Astrocyte of the hippocampus (primary cell): ENCODE results near the gene SLC37A2.
A peak's percentile ranks its signal among the peaks of the same experiment; 100 is the strongest.

ENCODE experiments used
- DNase-seq: peaks from one replicate; pipeline ENCODE4 v3.0.0; 2011; ENCODE audit warnings: low read depth, low spot score

SLC37A2 gene

DNA sequence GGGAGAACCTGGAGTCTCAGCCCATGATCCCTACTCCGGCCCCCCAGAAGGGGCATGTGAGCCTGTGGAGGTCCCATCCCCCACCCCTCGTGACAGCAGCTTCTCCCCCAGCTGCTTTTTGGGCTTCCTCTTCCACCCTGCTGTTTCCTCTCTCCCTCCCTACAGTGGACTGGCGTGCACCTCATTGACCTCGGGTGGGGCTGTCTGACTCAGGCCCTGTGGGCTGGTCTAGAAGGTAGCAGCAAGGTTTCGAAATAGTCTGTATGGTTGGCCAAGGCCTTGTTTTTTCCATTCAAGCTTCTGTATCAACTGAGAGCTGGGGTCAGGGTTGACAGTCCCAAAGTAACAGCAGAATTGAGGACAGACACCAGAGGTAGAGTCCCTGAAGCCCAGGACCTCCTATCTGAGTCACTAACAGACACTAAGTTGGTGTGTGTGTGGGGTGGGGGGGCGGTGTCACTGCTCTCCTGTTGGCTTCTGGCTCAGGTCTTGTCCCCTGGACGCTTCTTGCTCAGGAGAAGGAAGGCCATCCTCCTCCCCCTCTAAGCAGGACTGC is 7.7 kb downstream of the SLC37A2 start:
- no peak for DNase-seq

DNA sequence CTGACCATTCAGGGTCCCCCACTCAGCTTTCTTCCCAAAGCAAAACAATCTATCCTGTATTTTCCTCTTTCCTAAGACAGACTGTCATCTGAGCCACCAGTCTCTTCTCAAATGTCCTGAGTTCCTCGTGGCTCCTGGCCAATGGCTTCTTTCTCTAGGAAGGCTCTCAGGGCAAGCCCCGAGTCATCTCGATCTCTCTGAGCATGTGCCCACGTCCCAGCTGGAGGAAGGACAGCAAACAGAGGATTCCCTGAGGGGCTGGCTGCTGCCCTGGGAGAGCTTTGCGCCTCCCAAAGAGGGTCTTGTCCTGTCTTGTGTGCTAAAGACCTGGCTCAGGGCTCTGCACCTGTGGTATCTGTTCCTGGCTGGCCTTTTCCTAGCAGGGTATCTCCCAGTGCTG is 8.3 kb downstream of the SLC37A2 start:
- DNase-seq: no peak

GRCh38 chr11:125071846-125072217 is 8.7 kb downstream of the SLC37A2 start:
- no peak for DNase-seq

- no peak for DNase-seq
Observed at GRCh38 chr11:125072218-125072960, 9.3 kb downstream of the SLC37A2 start.

DNA sequence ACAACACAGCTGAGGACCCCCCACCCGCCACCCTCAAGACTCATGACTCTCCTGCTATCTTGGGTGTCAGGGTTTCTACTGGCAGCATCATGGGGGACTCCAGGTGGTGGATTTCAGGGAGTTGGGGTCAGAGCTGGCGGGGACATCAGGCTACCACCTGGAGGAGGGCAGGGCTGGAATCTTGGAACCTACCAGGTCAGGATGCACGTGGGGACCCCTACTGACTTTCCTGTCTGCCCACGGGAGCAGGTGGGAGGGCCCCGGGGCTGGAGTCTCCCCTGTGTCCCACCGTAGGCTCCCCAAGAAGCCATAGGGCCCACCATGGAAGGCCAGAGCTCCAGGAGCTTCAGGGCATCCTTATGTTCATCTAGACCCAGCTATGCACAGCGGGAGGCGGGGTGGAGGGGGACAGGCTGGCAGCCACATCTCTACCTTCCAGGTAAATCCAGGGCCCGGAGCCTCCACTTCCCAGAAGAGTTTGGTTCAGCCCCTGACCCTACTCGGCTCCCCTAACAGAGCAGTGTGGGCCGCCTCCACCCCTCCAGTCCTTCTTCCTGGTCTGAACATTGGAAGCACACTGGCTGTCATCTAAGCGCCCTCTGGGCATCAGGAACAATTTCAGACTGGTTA is 10.0 kb downstream of the SLC37A2 start:
- no peak for DNase-seq

DNA sequence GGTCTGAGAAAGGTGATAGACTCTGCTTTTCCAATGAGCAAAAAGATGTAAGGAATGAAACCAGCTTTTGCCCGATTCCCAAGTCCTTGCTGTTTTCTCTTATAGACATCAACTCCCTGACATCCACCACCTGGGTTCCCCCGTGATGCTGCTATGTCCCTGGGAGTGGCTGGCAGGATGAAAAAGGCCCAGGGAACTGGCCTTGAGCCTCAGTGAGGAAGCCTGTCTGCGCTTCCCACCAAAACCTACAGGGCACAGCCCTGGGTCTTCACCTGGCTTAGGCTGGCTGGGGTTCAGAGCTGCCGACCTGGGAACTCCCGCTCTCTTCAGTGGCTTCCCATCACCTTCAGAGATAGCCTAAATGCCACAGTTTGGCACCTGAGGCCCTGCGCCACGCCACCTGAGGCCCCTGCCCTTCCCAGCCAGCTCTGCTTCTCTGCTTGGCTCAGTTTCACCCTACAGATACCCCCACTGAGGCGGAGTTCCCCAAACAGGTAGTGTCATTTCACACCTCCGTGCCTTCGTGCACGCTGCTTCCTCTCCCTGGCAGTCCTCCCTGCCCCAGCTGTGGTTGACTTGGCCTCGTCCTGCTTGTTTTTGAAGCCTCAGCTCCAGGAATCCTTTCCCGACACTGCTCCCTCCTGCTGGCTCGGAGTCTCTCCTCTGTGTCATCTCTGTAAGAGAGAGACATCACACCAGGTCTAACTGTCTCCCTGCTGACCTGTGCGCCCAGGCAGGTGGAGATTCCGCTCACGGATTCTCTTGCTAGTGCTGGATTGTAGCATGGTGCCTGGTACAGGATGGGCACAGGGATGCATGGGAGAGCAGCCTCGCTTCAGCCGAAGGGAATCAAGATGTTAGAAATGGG is 10.7 kb downstream of the SLC37A2 start:
- no peak for DNase-seq

GRCh38 chr11:125074511-125075241 is 11.6 kb downstream of the SLC37A2 start:
- no peak for DNase-seq

DNA sequence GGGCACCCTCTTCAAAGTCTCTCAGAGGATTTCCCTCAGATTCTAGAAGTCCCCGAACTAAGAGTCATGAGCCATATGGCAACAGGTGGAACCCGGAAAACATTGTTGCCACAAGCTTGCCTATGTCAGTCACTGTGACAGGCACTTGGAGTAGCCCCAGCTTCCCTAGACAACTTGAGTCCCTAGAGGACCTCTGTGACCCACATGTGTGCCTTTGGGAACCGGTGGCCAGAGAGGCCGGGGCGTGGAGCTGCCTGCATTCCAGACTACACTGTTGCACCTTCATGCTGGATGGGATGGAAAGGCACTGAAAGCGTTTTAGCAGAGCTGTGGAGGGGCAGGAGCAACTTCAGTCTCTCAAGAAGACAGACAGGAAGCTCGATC is 12.1 kb downstream of the SLC37A2 start:
- DNase-seq: no peak

DNA sequence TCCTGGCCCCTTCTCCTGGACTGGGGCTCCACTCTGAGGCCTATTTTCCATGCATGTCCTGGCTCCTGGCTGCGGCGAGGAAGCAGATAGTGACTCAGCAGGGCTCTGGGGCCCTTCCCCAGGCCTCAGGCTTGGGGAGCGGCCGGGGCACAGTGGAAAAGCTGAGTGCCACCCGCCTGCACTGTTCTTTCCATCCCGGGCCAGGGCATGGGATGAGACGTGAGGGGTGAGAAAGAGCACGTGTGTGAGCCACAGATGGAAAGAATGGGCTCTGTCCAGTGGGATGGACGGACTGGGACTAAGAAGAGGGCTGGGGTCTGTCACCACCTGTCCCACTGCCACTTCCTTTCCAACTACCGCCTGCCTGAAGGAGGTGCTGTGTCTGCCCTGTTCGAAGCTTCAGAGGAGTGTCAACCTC is 12.8 kb downstream of the SLC37A2 start:
- peak; percentile 27 for DNase-seq

GRCh38 chr11:125076378-125076945 is 13.4 kb downstream of the SLC37A2 start:
- no peak for DNase-seq

GRCh38 chr11:125078016-125078415 is 14.9 kb downstream of the SLC37A2 start:
- DNase-seq: no peak

- DNase-seq: no peak
Observed at GRCh38 chr11:125078516-125079140, 15.5 kb downstream of the SLC37A2 start.

DNA sequence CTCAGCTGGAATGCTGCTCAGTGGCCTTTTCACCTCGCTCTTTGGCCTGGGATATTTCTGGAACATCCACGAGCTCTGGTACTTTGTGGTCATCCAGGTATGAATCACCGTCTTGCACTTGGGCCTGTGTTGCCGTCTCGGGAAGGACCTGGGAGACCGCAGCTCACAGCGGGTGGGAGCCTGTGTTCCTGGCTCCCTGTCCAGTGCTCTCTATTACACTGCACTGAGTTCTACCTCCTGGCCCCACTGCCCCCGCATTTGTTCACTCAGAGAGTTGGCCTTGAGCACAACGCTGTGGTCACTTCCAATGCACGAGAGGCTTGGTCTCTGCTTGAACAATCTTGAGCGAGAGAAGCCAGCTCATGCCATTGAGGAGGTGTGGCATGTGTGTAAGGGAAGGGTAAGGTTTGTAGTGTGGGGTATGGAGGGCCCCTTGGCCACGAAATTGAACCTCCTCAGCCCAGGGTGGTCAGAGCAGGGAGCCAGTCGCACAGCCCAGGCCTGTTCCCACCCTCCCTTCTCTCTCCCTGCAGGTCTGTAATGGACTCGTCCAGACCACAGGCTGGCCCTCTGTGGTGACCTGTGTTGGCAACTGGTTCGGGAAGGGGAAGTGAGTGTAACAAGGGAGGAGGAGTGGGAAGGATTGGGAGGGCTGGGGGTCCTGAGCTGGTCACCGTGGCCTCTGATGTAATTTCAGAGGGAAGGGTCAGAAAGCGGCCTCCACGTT is 16.2 kb downstream of the SLC37A2 start:
- DNase-seq: peak; percentile 36

- no peak for DNase-seq
Observed at GRCh38 chr11:125079878-125080530, 16.9 kb downstream of the SLC37A2 start.

- DNase-seq: no peak
Observed at GRCh38 chr11:125080531-125080911, 17.4 kb downstream of the SLC37A2 start.

GRCh38 chr11:125081098-125081798 is 18.1 kb downstream of the SLC37A2 start:
- no peak for DNase-seq

GRCh38 chr11:125082040-125082439 is 18.9 kb downstream of the SLC37A2 start:
- no peak for DNase-seq

DNA sequence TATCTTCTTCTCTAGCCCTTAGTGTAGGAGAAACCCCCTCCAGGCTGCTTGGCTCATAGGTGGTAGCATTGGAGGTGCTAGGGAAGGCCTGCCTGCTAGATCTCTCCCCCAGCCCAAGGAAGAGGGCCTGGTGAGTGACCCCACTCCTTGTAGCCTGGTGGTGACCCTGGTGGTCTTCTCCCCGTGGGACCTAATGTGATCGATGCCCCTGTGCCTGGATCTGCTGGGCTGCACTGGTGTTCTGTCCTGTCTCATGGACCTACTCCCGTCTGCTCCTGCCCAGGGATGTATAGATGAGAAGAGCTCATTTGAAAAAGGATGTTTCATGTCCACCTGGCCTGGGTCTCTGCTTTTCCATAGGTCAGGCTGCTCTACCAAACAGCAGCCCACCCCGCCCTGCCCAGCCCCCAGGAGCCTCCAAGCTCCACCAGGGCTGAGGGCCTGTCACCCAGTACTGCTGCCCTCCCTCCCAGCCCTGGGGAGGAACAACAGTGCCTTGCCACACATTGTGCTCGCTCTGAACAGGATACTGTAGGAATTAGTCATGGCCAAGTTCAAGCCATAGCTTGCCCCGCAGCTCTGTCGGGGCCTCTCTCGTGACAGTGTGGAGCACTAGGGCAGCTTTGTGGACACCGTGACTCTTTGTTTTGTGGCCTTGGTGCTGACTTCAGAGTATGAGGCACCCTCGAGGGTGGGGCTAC is 19.7 kb downstream of the SLC37A2 start:
- DNase-seq: peak; percentile 84
